Activated T-cell treated with anti-CD3 and anti-CD28 coated beads, Interleukin-2, amount 50 U/mL, for 4 hours (primary cell): ENCODE results near the gene AP1AR. TPM values are rescaled to one million over a fixed set of nuclear protein-coding genes. Genes with fewer than 3 reads are reported as not detected.
"Not testable (repeated sequence)": the region's sequence is repeated elsewhere in the genome, so short reads cannot be mapped to it uniquely, and the experiment has no call there.

ENCODE experiments used
- ATAC-seq, 2 donors: fragments of 200-7000 bp; cut with Tn5 transposase; one replicate each; pipeline ENCODE4 v1.10.0; 2021
- DNase-seq: peaks from one replicate; pipeline ENCODE4 v3.0.0-alpha.2; 2020
- H3K27me3 Mint-ChIP-seq: one replicate; pipeline ENCODE4 v1.8.0; 2021; ENCODE audit warnings: low read depth, mixed read lengths
- H3K36me3 Mint-ChIP-seq: one replicate; pipeline ENCODE4 v1.8.0; 2022; ENCODE audit warnings: mixed read lengths; ENCODE audit not compliant: insufficient read depth
- H3K4me1 Mint-ChIP-seq: one replicate; pipeline ENCODE4 v1.8.0; 2021; ENCODE audit warnings: low read depth, mixed read lengths
- H3K4me3 Mint-ChIP-seq: one replicate; pipeline ENCODE4 v1.8.0; 2021; ENCODE audit warnings: mild to moderate bottlenecking, moderate library complexity, mixed read lengths
- H3K9me3 Mint-ChIP-seq: one replicate; pipeline ENCODE4 v1.8.0; 2021; ENCODE audit warnings: mixed read lengths
- total RNA-seq, 3 donors: library from RNA; stranded (reverse); gene quantifications; one replicate each; pipeline ENCODE4 v1.2.1, GENCODE V29; 2021

AP1AR gene
- total RNA-seq, 3 donors from 2014 or later: 19.1 to 27.4 (median 20.6) TPM

GRCh38 chr4:112279025-112279881 lies 47.7 kb downstream of the AP1AR start:
- DNase-seq (no peak), ATAC-seq (no peak)
- H3K27me3 Mint-ChIP-seq: no peaks in the 10 kb centered on the region
- peaks cover 70% of the 10 kb centered on the region for H3K4me1 Mint-ChIP-seq
- H3K36me3 Mint-ChIP-seq: peaks cover 36% of the 10 kb centered on the region
- no peaks in the 10 kb centered on the region for H3K9me3 Mint-ChIP-seq
- H3K4me3 Mint-ChIP-seq: peak overlapping the region; percentile 43

- H3K4me1 Mint-ChIP-seq: peaks cover 72% of the 10 kb centered on the region
- H3K27me3 Mint-ChIP-seq: no peaks in the 10 kb centered on the region
- DNase-seq (no peak), ATAC-seq (no peak)
- peaks cover 36% of the 10 kb centered on the region for H3K36me3 Mint-ChIP-seq
- H3K9me3 Mint-ChIP-seq: no peaks in the 10 kb centered on the region
- H3K4me3 Mint-ChIP-seq: peak overlapping the region; percentile 43
Measured at GRCh38 chr4:112279882-112280315, 48.3 kb downstream of the AP1AR start.

- peaks cover 36% of the 10 kb centered on the region for H3K36me3 Mint-ChIP-seq
- no peak for DNase-seq
- no peak overlapping the region for H3K4me3 Mint-ChIP-seq
- no peak for ATAC-seq
- peaks cover 72% of the 10 kb centered on the region for H3K4me1 Mint-ChIP-seq
- no peaks in the 10 kb centered on the region for H3K27me3 Mint-ChIP-seq
- H3K9me3 Mint-ChIP-seq: no peaks in the 10 kb centered on the region
Measured at GRCh38 chr4:112280386-112281056, 48.9 kb downstream of the AP1AR start.

GRCh38 chr4:112281895-112282398 lies 50.4 kb downstream of the AP1AR start:
- Mint-ChIP-seq H3K4me1 (peaks cover 75% of the 10 kb centered on the region), H3K36me3 (peaks cover 27% of the 10 kb centered on the region), H3K4me3 (peak overlapping the region; percentile 3)
- ATAC-seq, DNase-seq, H3K27me3 Mint-ChIP-seq, H3K9me3 Mint-ChIP-seq: not testable (repeated sequence)

DNA sequence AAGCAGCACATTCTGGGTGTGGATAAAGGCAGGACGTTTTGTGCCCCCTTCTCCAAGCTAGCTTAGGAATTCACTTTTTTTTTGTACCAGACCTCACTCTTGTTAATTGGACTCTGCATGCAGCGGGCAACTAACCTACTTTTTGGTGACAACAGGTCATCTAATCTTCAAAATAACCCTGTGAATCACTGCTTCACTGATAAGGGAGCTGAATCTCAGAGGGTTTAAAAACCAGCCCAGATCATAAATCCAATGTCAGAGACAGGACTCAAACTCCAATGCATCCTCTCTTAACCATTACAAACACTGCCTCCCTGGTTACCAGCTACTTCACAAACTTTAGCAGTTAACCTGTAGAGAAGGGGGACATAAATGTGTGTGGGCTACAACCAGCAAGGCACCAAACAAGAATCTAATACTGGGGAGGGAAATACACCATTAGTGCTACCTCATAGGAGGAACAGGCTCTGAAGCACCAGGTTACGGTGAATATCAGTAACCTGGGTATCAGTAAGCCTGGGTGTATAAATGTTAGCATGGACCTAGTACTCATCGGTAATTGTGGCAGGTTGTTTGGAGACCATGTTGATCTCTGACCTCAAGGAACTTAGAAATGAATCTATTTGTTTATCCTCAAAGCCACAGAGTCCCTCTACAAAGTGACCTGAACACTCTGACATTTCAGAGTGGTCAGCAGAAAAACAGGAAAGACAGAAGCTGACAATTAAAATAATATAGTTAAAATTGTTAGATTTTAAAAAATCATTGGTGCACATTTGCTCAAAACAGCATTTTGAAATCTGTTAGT lies 51.5 kb downstream of the AP1AR start:
- peaks cover 76% of the 10 kb centered on the region for H3K4me1 Mint-ChIP-seq
- no peaks in the 10 kb centered on the region for H3K9me3 Mint-ChIP-seq
- H3K27me3 Mint-ChIP-seq: no peaks in the 10 kb centered on the region
- DNase-seq (no peak), ATAC-seq (no peak)
- H3K4me3 Mint-ChIP-seq: peak overlapping the region; percentile 96
- H3K36me3 Mint-ChIP-seq: peaks cover 17% of the 10 kb centered on the region

- ATAC-seq (no peak), DNase-seq (no peak)
- Mint-ChIP-seq H3K4me1 (peaks cover 77% of the 10 kb centered on the region), H3K9me3 (no peaks in the 10 kb centered on the region), H3K27me3 (no peaks in the 10 kb centered on the region), H3K4me3 (peak overlapping the region; percentile 96), H3K36me3 (peaks cover 12% of the 10 kb centered on the region)
Measured at GRCh38 chr4:112284166-112284565, 52.6 kb downstream of the AP1AR start.

DNA sequence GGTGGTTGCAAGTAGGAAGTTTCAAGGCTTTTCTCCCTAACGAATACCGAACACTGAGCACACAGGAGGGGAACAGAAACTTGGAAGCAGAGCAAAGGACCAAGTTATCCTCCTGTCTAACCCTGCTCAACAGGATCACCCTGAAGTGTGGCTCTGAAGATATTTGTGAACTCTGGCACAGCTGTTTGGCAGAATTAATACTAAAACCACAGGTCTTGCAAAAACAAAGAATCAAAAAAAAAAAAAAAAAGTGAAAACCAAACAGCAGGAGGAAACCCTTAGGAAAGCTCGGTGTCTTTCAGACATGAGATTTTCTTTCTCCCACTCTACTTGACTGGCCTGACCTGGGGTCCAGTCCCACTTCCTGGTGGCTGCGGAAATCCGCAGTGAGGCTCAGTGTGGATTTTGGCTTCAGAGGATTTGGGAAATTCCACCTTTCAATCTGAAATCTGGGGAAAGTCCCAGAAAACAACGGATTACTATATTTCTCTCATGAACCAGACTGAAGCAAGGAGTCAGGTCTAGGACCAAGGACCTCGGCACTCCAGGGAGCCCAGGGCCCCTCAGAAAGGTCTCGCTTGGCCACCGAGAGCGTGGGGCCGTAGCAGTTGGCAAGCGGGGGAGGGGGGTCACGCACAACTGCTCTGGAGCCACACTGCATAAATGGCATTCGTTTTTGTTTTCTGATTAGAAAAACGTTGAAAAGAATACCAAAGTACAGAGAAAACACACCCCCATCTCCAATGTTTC lies 53.2 kb downstream of the AP1AR start:
- H3K4me3 Mint-ChIP-seq: peak overlapping the region; percentile 96
- H3K4me1 Mint-ChIP-seq: peaks cover 77% of the 10 kb centered on the region
- peaks cover 11% of the 10 kb centered on the region for H3K36me3 Mint-ChIP-seq
- no peaks in the 10 kb centered on the region for H3K27me3 Mint-ChIP-seq
- DNase-seq: no peak
- H3K9me3 Mint-ChIP-seq: no peaks in the 10 kb centered on the region
- ATAC-seq: peak in 1 of 2 donors; percentile 6

DNA sequence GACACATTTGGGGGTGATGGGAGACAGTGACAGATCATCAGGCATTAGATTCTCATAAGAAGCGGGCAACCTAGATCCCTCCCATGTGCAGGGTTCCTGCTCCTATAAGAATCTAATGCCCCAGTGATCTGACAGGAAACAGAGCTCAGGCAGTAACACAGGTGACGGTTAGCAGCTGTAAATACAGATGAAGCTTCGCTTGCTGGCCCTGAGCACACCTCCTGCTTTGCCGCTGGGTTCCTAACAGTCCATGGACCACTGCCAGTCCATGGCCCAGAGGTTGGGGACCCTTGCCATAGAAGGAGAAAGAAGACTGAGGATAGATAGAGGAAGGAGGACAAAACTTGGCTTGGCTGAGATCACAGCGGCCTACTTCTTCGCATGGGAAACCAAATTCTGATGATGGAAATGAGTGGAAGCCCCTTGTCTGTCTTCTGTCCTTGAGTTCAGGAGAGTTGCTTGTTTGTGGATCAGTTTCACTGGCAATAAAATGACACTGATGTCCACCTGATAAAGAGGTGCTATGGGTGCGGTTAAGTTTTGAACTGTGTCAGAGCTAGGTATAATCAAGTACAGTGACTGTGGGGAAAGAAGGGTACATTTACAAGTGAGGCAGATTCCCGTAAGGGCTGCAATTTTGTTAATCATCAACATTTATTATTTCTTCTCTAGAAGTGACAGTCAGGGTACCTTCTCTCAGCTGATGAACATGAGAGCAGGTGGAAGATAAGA lies 55.8 kb downstream of the AP1AR start:
- peak in 1 of 2 donors; percentile 2 for ATAC-seq

GRCh38 chr4:112288455-112288854 lies 56.9 kb downstream of the AP1AR start:
- DNase-seq (no peak), ATAC-seq (peak; percentile 4 to 6)
- Mint-ChIP-seq H3K4me1 (peaks cover 55% of the 10 kb centered on the region), H3K9me3 (no peaks in the 10 kb centered on the region), H3K27me3 (no peaks in the 10 kb centered on the region), H3K36me3 (no peaks in the 10 kb centered on the region), H3K4me3 (peak overlapping the region; percentile 58)

More for the DNA sequence above, 55.8 kb downstream of the AP1AR start:
- DNase-seq: no peak
- H3K4me3 Mint-ChIP-seq: peak overlapping the region; percentile 96
- no peaks in the 10 kb centered on the region for H3K9me3 Mint-ChIP-seq
- H3K36me3 Mint-ChIP-seq: peaks cover 3% of the 10 kb centered on the region
- H3K4me1 Mint-ChIP-seq: peaks cover 64% of the 10 kb centered on the region
- no peaks in the 10 kb centered on the region for H3K27me3 Mint-ChIP-seq

DNA sequence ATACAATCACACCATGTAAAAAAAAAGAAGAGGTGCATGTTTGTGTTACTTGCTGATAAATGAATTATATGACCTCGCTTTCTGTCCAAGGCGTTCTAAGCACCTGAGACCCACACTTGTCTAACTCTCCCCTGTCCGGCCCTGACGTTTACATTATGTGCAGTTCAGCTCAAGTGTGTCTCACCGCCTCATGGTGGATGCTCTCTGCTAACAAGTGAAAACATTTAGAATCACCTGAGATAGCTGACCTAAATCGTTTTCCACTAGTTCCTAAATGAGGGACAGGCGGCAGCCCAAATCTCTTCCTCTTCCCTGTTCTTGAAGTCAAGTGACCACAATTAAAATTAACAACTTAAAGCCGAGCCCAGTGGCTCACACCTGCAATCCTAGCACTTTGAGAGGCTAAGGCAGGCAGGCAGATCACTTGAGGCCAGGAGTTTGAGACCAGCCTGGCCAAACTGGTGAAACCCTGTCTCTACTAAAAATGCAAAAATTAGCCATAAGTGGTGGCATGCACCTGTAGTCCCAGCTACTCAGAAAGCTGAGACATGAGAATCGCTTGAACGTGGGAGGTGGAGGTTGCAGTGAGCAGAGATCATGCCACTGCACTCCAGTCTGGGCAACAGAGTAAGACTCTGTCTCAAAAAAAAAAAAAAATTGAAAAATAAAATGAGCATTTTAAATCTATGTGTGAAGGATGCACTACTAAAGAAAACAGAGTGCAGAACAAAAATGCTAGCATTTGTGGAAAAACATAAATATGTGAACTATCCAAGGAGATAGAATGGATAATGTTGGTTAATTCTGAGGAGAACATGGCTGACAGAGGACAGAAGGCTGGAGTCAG lies 58.0 kb downstream of the AP1AR start:
- H3K36me3 Mint-ChIP-seq: no peaks in the 10 kb centered on the region
- peak overlapping the region; percentile 61 for H3K4me3 Mint-ChIP-seq
- no peaks in the 10 kb centered on the region for H3K9me3 Mint-ChIP-seq
- peaks cover 46% of the 10 kb centered on the region for H3K4me1 Mint-ChIP-seq
- DNase-seq (no peak), ATAC-seq (no peak)
- no peaks in the 10 kb centered on the region for H3K27me3 Mint-ChIP-seq

GRCh38 chr4:112290341-112290740 lies 58.8 kb downstream of the AP1AR start:
- no peaks in the 10 kb centered on the region for H3K27me3 Mint-ChIP-seq
- ATAC-seq: no peak
- H3K4me1 Mint-ChIP-seq: peaks cover 45% of the 10 kb centered on the region
- no peaks in the 10 kb centered on the region for H3K36me3 Mint-ChIP-seq
- no peak overlapping the region for H3K4me3 Mint-ChIP-seq
- no peak for DNase-seq
- H3K9me3 Mint-ChIP-seq: no peaks in the 10 kb centered on the region
